Bladder microvascular endothelial cell (primary cell): ENCODE measurements around the gene OR5K4. TPM values are rescaled to one million over a fixed set of nuclear protein-coding genes. Genes with fewer than 3 reads are reported as not detected.

Experiments used
- total RNA-seq: library from RNA; depleted of rRNA; stranded (reverse); fragments of >200 nt; gene quantifications from 2 replicates; pipeline ENCODE4 v1.2.3, GENCODE V29; 2014

Gene OR5K4, protein sequence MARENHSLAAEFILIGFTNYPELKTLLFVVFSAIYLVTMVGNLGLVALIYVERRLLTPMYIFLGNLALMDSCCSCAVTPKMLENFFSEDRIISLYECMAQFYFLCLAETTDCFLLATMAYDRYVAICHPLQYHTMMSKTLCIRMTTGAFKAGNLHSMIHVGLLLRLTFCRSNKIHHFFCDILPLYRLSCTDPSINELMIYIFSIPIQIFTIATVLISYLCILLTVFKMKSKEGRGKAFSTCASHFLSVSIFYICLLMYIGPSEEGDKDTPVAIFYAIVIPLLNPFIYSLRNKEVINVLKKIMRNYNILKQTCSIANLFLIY
- not detected in 2 replicates for total RNA-seq

DNA sequence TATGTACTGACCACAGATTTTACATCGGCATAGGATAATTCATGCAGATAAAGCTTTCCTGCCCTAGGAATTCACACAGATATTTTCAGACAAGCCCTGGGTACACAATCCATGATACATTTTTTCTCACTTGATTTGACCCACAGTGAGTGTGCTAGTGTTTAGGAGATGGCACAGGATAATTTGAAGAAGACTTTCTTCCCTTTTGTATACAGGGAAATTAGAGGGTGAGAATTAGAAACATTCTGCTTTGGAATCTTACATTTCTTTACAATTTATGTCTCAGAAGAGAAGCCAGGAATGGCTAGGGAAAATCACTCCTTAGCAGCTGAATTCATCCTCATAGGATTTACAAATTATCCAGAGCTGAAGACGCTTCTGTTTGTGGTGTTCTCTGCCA lies at the start of gene OR5K4:
OR5K4 (plus strand) TSS at position 301 of the 400 bp plus-strand sequence; CDS start at position 301, 0 bp downstream.

DNA sequence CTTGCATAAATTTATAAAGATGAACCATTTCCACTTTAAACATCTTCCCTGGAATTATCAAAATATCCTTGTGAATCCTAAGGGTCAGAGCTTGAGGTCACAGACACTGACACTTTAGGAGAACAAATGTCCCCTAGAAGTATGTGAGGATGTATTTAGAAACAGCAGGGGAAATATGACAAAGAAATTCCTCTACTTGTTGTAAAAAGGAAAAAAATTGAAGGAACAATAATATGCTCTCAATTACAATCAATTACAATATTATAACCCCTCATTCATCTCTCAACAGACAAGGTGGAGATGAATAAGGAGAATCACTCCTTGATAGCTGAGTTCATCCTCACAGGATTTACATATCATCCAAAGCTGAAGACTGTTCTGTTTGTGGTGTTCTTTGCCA lies 36.7 kb downstream of the OR5K4 start, which contains the start of gene OR5K3:
OR5K3 (plus strand) TSS at position 301 of the 400 bp plus-strand sequence; CDS start at position 301, 0 bp downstream.

Other genes starting within 250 kb of the OR5K4 start
- gene OR5H1, start 223.1 kb upstream of the OR5K4 start, total RNA-seq = not detected in 2 replicates
- gene OR5H14, start 206.4 kb upstream of the OR5K4 start, total RNA-seq = not detected in 2 replicates
- not detected in 2 replicates for gene OR5H15, start 187.2 kb upstream of the OR5K4 start, total RNA-seq
- gene OR5H6, start 89.6 kb upstream of the OR5K4 start, total RNA-seq = not detected in 2 replicates
- not detected in 2 replicates for gene OR5H2, start 71.3 kb upstream of the OR5K4 start, total RNA-seq
- gene OR5K3, start 36.8 kb downstream of the OR5K4 start, total RNA-seq = not detected in 2 replicates
- not detected in 2 replicates for gene OR5K1, start 109.3 kb downstream of the OR5K4 start, total RNA-seq
- gene OR5K2, start 143.8 kb downstream of the OR5K4 start, total RNA-seq = not detected in 2 replicates
- gene CLDND1, start 169.0 kb downstream of the OR5K4 start, total RNA-seq = 76.4 and 152 TPM in 2 replicates
- not detected in 2 replicates for gene GPR15, start 178.1 kb downstream of the OR5K4 start, total RNA-seq
- 14.4 and 21.3 TPM in 2 replicates for gene CPOX, start 239.8 kb downstream of the OR5K4 start, total RNA-seq